Gastrocnemius medialis (tissue), 4 donors: Measurements from ENCODE around the gene METTL21A.
"Not testable (repeated sequence)": the region's sequence is repeated elsewhere in the genome, so short reads cannot be mapped to it uniquely, and the experiment has no call there.

Source experiments
- CTCF ChIP-seq, 5 experiments: fragments of 450-650 bp in 3 of 5; fragments of 200-600 bp in 2 of 5; sonication (generic) in 2 of 5; IDR thresholded peaks in 4 of 5; conservative IDR thresholded peaks in 1 of 5; 1 replicate in 4 of 5; 2 replicates in 1 of 5; pipeline ENCODE4 v1.5.1; 2016 to 2019; ENCODE audit warnings: antibody characterized with exemption in 5 of 5, mild to moderate bottlenecking in 3 of 5, moderate library complexity in 3 of 5
- POLR2A ChIP-seq, 2 donors: fragments of 450-650 bp; IDR thresholded peaks; one replicate each; pipeline ENCODE4 v1.6.1; 2017; ENCODE audit warnings: antibody characterized with exemption in 2 of 2, mild to moderate bottlenecking in 2 of 2, moderate library complexity in 2 of 2

GRCh38 chr2:207646582-207646981 is 21.4 kb upstream of the METTL21A start:
- not testable (repeated sequence) for TF ChIP-seq CTCF (IDR thresholded peaks at IDR 0.05 in 4 of 5, conservative IDR thresholded peaks at IDR 0.05 in 1 of 5); POLR2A (IDR thresholded peaks at IDR 0.05)
